CD4-positive, alpha-beta T cell (primary cell): ENCODE measurements around the gene PODNL1. TPM values are rescaled to one million over a fixed set of nuclear protein-coding genes. Genes with fewer than 3 reads are reported as not detected.
A peak's percentile ranks its signal among the peaks of the same experiment; 100 is the strongest.

ENCODE experiments used
- ATAC-seq: fragments of 200-7000 bp; cut with Tn5 transposase; one replicate; pipeline ENCODE4 v1.10.0; 2022; ENCODE audit warnings: mild to moderate bottlenecking; ENCODE audit not compliant: poor library complexity
- CTCF ChIA-PET: fragments of 350-600 bp; sonication (Branson Sonifier 250); formaldehyde crosslinking; loops from one replicate; lab custom pipeline; 2021; ENCODE audit warnings: antibody characterized with exemption, inconsistent platforms; lab: Charles Lee
- POLR2A ChIA-PET: fragments of 350-600 bp; sonication (Branson Sonifier 250); formaldehyde crosslinking; loops from one replicate; lab custom pipeline; 2021; ENCODE audit warnings: antibody characterized with exemption, inconsistent platforms; lab: Charles Lee
- DNase-seq, 14 experiments: peaks; one replicate each; pipeline ENCODE4 v3.0.0-alpha.2; 2013 to 2020; ENCODE audit warnings: mixed read lengths in 2 of 14
- H3K27ac ChIP-seq, 2 donors: one replicate each; pipeline versions ENCODE4 v1.5.1 to v1.7.0; 2013; ENCODE audit warnings: low read length in 2 of 2, low read depth in 1 of 2, mild to moderate bottlenecking in 1 of 2
- H3K27me3 ChIP-seq, 2 experiments: 1 replicate in 1 of 2; 2 replicates in 1 of 2; pipeline versions ENCODE4 v1.6.1 to v1.7.0; 2013; ENCODE audit warnings: low read length in 2 of 2, control low read depth in 1 of 2, mild to moderate bottlenecking in 1 of 2, moderate library complexity in 1 of 2; ENCODE audit not compliant: insufficient read depth in 2 of 2, control insufficient read depth in 1 of 2
- H3K36me3 ChIP-seq: one replicate; pipeline ENCODE4 v1.6.1; 2013; ENCODE audit warnings: low read length, control low read depth; ENCODE audit not compliant: insufficient read depth
- H3K4me1 ChIP-seq: one replicate; pipeline ENCODE4 v1.6.1; 2013; ENCODE audit warnings: low read length, control low read depth; ENCODE audit not compliant: insufficient read depth
- H3K4me3 ChIP-seq: one replicate; pipeline ENCODE4 v1.5.1; 2013; ENCODE audit warnings: mild to moderate bottlenecking, low read length, moderate library complexity
- H3K9me3 ChIP-seq, 2 experiments: 1 replicate in 1 of 2; 2 replicates in 1 of 2; pipeline versions ENCODE4 v1.6.1 to v1.7.0; 2013; ENCODE audit warnings: low read length in 2 of 2, mild to moderate bottlenecking in 2 of 2, control low read depth in 1 of 2, moderate library complexity in 1 of 2; ENCODE audit not compliant: control insufficient read depth in 1 of 2, insufficient read depth in 1 of 2
- H3K27ac Mint-ChIP-seq: one replicate; pipeline ENCODE4 v1.8.0; 2020; ENCODE audit warnings: mixed read lengths
- H3K27me3 Mint-ChIP-seq: one replicate; pipeline ENCODE4 v1.8.0; 2021; ENCODE audit warnings: mixed read lengths
- H3K36me3 Mint-ChIP-seq: one replicate; pipeline ENCODE4 v1.8.0; 2021; ENCODE audit warnings: low read depth, mixed read lengths
- H3K4me1 Mint-ChIP-seq: one replicate; pipeline ENCODE4 v1.8.0; 2021; ENCODE audit warnings: low read depth, mixed read lengths
- H3K4me3 Mint-ChIP-seq: one replicate; pipeline ENCODE4 v1.8.0; 2020; ENCODE audit warnings: mild to moderate bottlenecking, mixed read lengths
- H3K9me3 Mint-ChIP-seq: one replicate; pipeline ENCODE4 v1.8.0; 2020; ENCODE audit warnings: mixed read lengths
- intact Hi-C, 2 experiments: fragments of 100-400 bp; cut with DNase I in 1 of 2; cut with micrococcal nuclease in 1 of 2; formaldehyde crosslinking; loops; one replicate each; pipeline versions ENCODE4 v1.15.1 to v1.9.0; 2023 to 2025; cut with DNase I, micrococcal nuclease
- total RNA-seq, 174 experiments: library from RNA in 2 of 174; stranded (reverse) in 2 of 174; gene quantifications; one replicate each; pipeline ENCODE4 v1.2.3 and lab custom pipeline; 2021 to 2026
- TF ChIP-seq, protein P1 (sequence below): fragments of 200-600 bp; IDR thresholded peaks from one replicate; pipeline ENCODE4 v1.8.0; 2022; ENCODE audit warnings: antibody characterized with exemption, mild to moderate bottlenecking

The PODNL1 gene
- total RNA-seq, 2 experiments from 2014 or later, result not detected

DNA sequence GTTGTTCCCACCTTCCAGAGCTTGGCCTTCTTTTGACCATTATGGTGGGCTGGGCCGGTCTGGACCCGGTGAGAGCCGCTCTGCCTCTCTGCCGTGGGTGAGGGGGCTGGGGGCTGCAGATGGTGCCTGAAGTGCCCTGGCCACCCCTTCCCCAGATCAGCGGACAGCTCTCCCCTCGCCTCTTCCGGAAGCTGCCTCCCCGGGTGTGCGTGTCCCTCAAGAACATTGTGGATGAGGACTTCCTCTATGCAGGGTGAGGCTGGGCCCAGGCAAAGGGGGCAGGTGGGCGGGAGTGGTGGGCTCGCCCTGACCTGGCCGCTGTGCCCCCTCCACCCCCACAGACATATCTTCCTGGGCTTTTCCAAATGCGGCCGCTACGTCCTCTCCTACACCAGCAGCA, 16.0 kb upstream of the PODNL1 start:
- no peak for ATAC-seq
- H3K27me3 Mint-ChIP-seq, result no peaks in the 10 kb centered on the region
- no peaks in the 10 kb centered on the region for H3K9me3 ChIP-seq

DNA sequence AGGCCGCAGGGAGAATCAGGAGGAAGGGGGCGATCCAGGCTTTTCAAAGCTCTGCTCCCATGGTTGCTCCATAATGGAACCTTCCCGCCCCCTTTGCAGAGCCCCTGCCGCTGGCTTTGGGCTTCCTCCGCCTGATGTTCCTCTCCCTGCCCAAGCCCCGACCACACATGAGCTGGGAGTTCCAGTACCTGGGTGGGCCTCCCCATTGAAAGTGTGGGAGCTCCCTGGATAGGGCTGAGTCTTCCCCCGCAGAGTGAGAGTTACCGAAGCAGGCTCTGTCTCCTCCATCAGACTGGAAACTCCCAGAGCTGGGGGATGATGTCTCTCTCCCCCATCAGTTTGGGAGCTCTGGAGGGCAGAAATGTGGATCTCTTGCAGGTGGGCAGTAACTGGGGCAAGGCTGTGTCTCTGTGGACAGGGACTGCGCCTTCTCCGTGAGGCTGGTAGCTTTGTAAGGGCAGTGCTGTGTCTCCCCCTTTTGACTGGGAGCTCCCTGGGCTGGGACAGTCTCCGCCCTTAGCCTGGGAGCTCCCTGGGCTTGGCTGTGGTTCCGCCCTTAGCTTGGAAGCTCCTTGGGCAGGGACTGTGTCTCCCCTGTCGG, 14.8 kb upstream of the PODNL1 start:
- ChIA-PET CTCF (interaction anchor here (0.6 to 1.7 kb wide), 6 partner anchors 53 to 95 kb away, joined by 3 to 5 read pairs (median 4); partner anchors contain the start of genes IL27RA and RFX1), POLR2A (interaction anchor here (0.8 to 4.9 kb wide), 14 partner anchors 8 to 544 kb away, joined by 3 to 74 read pairs (median 4); partner anchors contain the start of genes ASF1B, IL27RA and RFX1)
- Histone ChIP-seq H3K36me3 (peaks cover 37% of the 10 kb centered on the region), H3K27me3 (no peaks in the 10 kb centered on the region), H3K27ac (peak overlapping the region in 1 of 2 donors; percentile 30), H3K9me3 (no peaks in the 10 kb centered on the region), H3K4me3 (peak overlapping the region; percentile 82), H3K4me1 (peaks cover 30% of the 10 kb centered on the region)
- Mint-ChIP-seq H3K9me3 (no peaks in the 10 kb centered on the region), H3K27ac (peak overlapping the region; percentile 70), H3K27me3 (no peaks in the 10 kb centered on the region), H3K36me3 (peaks cover 32% of the 10 kb centered on the region), H3K4me3 (peak overlapping the region; percentile 85), H3K4me1 (peaks cover 13% of the 10 kb centered on the region)
- intact Hi-C loops, result loop anchor here (1.0 to 5.0 kb wide), 8 partner anchors 33 to 128 kb away; partner anchors contain the start of genes RFX1 (in 2 of the 2), BRME1 (in 1 of the 2), CC2D1A (in 1 of the 2) and IL27RA (in 1 of the 2)
- ATAC-seq, result no peak
- DNase-seq, result peak in 3 of 14 experiments; percentile 7 to 27 (median 13)
- TF ChIP-seq, protein P1, sequence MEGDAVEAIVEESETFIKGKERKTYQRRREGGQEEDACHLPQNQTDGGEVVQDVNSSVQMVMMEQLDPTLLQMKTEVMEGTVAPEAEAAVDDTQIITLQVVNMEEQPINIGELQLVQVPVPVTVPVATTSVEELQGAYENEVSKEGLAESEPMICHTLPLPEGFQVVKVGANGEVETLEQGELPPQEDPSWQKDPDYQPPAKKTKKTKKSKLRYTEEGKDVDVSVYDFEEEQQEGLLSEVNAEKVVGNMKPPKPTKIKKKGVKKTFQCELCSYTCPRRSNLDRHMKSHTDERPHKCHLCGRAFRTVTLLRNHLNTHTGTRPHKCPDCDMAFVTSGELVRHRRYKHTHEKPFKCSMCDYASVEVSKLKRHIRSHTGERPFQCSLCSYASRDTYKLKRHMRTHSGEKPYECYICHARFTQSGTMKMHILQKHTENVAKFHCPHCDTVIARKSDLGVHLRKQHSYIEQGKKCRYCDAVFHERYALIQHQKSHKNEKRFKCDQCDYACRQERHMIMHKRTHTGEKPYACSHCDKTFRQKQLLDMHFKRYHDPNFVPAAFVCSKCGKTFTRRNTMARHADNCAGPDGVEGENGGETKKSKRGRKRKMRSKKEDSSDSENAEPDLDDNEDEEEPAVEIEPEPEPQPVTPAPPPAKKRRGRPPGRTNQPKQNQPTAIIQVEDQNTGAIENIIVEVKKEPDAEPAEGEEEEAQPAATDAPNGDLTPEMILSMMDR, result no peak

More for the DNA sequence above, 16.0 kb upstream of the PODNL1 start:
- ChIA-PET CTCF (no interaction called here), POLR2A (interaction anchor here (1.4 to 4.9 kb wide), 3 partner anchors 50 to 182 kb away, joined by 4 to 74 read pairs (median 33); partner anchors contain the start of genes ASF1B, IL27RA and RFX1)
- Histone ChIP-seq H3K27ac (no peak overlapping the region), H3K27me3 (no peaks in the 10 kb centered on the region), H3K4me3 (no peak overlapping the region), H3K36me3 (peaks cover 49% of the 10 kb centered on the region), H3K4me1 (peaks cover 30% of the 10 kb centered on the region)
- no peaks in the 10 kb centered on the region for H3K9me3 Mint-ChIP-seq
- no peak for DNase-seq
- TF ChIP-seq, protein P1, result no peak
- H3K27ac Mint-ChIP-seq, result peak overlapping the region; percentile 70
- intact Hi-C loops, result loop anchor here (5.0 kb wide), 3 partner anchors 33 to 78 kb away; partner anchors contain the start of gene IL27RA (in 1 of the 2)
- H3K36me3 Mint-ChIP-seq, result peaks cover 44% of the 10 kb centered on the region
- H3K4me3 Mint-ChIP-seq, result peak overlapping the region; percentile 85
- H3K4me1 Mint-ChIP-seq, result peaks cover 17% of the 10 kb centered on the region

DNA sequence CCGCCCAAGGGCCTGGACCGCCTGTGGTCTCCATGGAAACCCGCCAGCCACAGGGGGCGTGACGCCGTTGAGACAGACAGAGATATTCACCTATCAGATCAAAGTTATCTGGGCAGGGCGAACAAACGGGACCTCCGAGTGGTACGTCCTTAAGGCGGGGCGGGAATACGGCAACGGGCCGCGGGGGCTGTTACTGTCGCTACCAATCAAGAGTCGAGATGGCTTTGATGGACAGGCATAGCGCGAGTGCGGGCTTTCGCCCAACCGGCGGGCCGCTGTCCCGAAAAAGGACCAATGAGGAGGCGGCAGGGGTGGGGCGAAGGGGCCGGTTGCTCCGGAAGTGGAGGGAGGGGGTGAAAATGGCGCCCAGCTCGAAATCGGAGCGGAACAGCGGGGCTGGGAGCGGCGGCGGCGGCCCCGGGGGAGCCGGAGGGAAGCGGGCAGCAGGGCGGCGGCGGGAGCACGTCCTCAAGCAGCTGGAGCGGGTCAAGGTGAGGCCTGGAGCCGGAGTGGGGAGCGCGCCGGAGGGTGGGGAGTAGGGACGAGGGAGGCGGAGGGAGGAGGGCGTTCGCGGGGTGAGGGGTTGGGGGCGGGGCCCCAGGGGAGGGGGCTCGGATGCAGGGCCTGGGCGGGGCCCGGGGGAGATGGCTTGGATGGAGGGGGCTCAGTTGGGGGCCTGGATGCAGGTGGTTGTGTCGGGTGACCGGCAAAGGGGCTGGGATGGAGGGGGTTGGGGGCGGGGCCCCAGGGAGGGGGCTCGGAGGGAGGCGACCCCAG, 14.1 kb upstream of the PODNL1 start, which contains the start of gene DCAF15:
Gene DCAF15 (plus strand): TSS at position 356 of the 777 bp plus-strand sequence. CDS start 4 bp downstream, at position 360.
- Mint-ChIP-seq H3K36me3 (peaks cover 25% of the 10 kb centered on the region), H3K27ac (peak within 1 kb of the TSS; percentile 97), H3K4me3 (peak within 1 kb of the TSS; percentile 100), H3K4me1 (peaks cover 13% of the 10 kb centered on the region), H3K9me3 (no peaks in the 10 kb centered on the region), H3K27me3 (no peaks in the 10 kb centered on the region)
- ATAC-seq, result peak; percentile 97
- ChIA-PET POLR2A (interaction anchor here (0.6 to 4.9 kb wide), 18 partner anchors 8 to 1942 kb away, joined by 3 to 74 read pairs (median 3); partner anchors contain the start of genes ASF1B, IL27RA and RFX1), CTCF (interaction anchor here (0.9 to 1.7 kb wide), 5 partner anchors 54 to 107 kb away, joined by 3 to 5 read pairs (median 4); partner anchors contain the start of genes IL27RA and RFX1)
- DNase-seq, result peak; percentile 96 to 100 (median 98)
- peaks cover 30% of the 10 kb centered on the region for H3K4me1 ChIP-seq
- H3K9me3 ChIP-seq, result no peaks in the 10 kb centered on the region
- TF ChIP-seq, protein P1, result no peak
- H3K27me3 ChIP-seq, result no peaks in the 10 kb centered on the region
- peaks cover 30% of the 10 kb centered on the region for H3K36me3 ChIP-seq
- peak within 1 kb of the TSS; percentile 69 to 71 for H3K27ac ChIP-seq
- peak within 1 kb of the TSS; percentile 82 for H3K4me3 ChIP-seq
- intact Hi-C loops, result loop anchor here (1.0 to 5.0 kb wide), 8 partner anchors 34 to 128 kb away; partner anchors contain the start of genes RFX1 (in 2 of the 2), BRME1 (in 1 of the 2), CC2D1A (in 1 of the 2) and IL27RA (in 1 of the 2)
